ENCODE data around the gene SCAI.
"Not testable (repeated sequence)": the region's sequence is repeated elsewhere in the genome, so short reads cannot be mapped to it uniquely, and the experiment has no call there.

Gene SCAI

GRCh38 chr9:125103021-125103420 lies 40.3 kb downstream of the SCAI start:
- no peak for DNase-seq

GRCh38 chr9:125100822-125101221 lies 42.5 kb downstream of the SCAI start:
- DNase-seq, result no peak

- DNase-seq, result no peak
These were observed 43.5 kb downstream of the SCAI start for GRCh38 chr9:125099816-125100215.

GRCh38 chr9:125095821-125096443 lies 47.4 kb downstream of the SCAI start:
- DNase-seq, result no peak

- no peak for DNase-seq
These were observed 52.2 kb downstream of the SCAI start for GRCh38 chr9:125091121-125091520.

- DNase-seq, result no peak
These were observed 54.0 kb downstream of the SCAI start for GRCh38 chr9:125089331-125089730.

GRCh38 chr9:125088752-125089151 lies 54.6 kb downstream of the SCAI start:
- no peak for DNase-seq

- DNase-seq, result no peak
These were observed 57.4 kb downstream of the SCAI start for GRCh38 chr9:125085703-125086477.

GRCh38 chr9:125082197-125082596 lies 61.1 kb downstream of the SCAI start:
- DNase-seq, result not testable (repeated sequence)

GRCh38 chr9:125080797-125081196 lies 62.5 kb downstream of the SCAI start:
- DNase-seq, result not testable (repeated sequence)

- no peak for DNase-seq
These were observed 63.4 kb downstream of the SCAI start for GRCh38 chr9:125079931-125080330.

- no peak for DNase-seq
These were observed 67.3 kb downstream of the SCAI start for GRCh38 chr9:125075997-125076396.

GRCh38 chr9:125074976-125075375 lies 68.4 kb downstream of the SCAI start:
- no peak for DNase-seq

- DNase-seq, result no peak
These were observed 76.3 kb downstream of the SCAI start for GRCh38 chr9:125066839-125067619.

- no peak for DNase-seq
These were observed 81.9 kb downstream of the SCAI start for GRCh38 chr9:125061391-125061790.

- no peak for DNase-seq
These were observed 93.9 kb downstream of the SCAI start for GRCh38 chr9:125049212-125050049.

GRCh38 chr9:125043631-125044030 lies 99.7 kb downstream of the SCAI start:
- DNase-seq, result no peak

- no peak for DNase-seq
These were observed 100.2 kb downstream of the SCAI start for GRCh38 chr9:125043148-125043547.

GRCh38 chr9:125038166-125038565 lies 105.2 kb downstream of the SCAI start:
- DNase-seq, result no peak

- DNase-seq, result no peak
These were observed 115.3 kb downstream of the SCAI start for GRCh38 chr9:125028041-125028440.

GRCh38 chr9:125024917-125025316 lies 118.4 kb downstream of the SCAI start:
- DNase-seq, result no peak

GRCh38 chr9:125021069-125021468 lies 122.3 kb downstream of the SCAI start:
- no peak for DNase-seq

- not testable (repeated sequence) for DNase-seq
These were observed 127.7 kb downstream of the SCAI start for GRCh38 chr9:125015655-125016054.

All from NCI-H1417 treated with DMSO at 0.1 percent for 48 hours (cell line).